ENCODE data around the gene PRMT5.
"Not testable (repeated sequence)": the region's sequence is repeated elsewhere in the genome, so short reads cannot be mapped to it uniquely, and the experiment has no call there.

The PRMT5 gene

DNA sequence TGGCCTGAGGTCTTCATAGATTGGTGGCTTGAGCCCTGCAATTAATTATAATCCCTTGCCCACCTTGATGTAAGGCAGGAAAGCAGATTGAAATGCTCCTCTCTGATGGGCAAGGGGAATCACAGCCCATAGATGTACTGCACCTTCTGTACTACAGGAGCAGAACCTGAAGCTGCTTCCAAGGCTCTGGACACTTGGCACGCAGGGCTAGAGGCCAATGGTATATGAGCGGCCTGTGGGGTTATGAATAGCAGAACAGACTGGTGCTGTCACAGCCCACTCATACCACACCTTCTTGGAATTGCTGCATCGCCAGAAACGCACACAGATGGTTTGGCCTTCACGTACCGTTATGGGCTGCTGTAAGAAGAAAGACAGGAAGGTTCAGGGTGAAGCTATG is 8.5 kb downstream of the PRMT5 start:
- TF ChIP-seq, protein P1, sequence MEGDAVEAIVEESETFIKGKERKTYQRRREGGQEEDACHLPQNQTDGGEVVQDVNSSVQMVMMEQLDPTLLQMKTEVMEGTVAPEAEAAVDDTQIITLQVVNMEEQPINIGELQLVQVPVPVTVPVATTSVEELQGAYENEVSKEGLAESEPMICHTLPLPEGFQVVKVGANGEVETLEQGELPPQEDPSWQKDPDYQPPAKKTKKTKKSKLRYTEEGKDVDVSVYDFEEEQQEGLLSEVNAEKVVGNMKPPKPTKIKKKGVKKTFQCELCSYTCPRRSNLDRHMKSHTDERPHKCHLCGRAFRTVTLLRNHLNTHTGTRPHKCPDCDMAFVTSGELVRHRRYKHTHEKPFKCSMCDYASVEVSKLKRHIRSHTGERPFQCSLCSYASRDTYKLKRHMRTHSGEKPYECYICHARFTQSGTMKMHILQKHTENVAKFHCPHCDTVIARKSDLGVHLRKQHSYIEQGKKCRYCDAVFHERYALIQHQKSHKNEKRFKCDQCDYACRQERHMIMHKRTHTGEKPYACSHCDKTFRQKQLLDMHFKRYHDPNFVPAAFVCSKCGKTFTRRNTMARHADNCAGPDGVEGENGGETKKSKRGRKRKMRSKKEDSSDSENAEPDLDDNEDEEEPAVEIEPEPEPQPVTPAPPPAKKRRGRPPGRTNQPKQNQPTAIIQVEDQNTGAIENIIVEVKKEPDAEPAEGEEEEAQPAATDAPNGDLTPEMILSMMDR (IDR thresholded peaks at IDR 0.05; ENCODE audit: low read depth, low read length) = no peak
- H3K4me3 ChIP-seq (replicated peaks in 1 of 2; ENCODE audit: low read depth in 2 of 2, low read length in 2 of 2) = no peak overlapping the region

GRCh38 chr14:22919601-22919921 is 9.6 kb downstream of the PRMT5 start:
- H3K4me3 ChIP-seq (replicated peaks in 1 of 2; ENCODE audit: low read depth in 2 of 2, low read length in 2 of 2) = peak overlapping the region; percentile 16 to 39

More for the DNA sequence above, 8.5 kb downstream of the PRMT5 start:
- DNase-seq (ENCODE audit: low read depth in 2 of 2) = no peak

DNA sequence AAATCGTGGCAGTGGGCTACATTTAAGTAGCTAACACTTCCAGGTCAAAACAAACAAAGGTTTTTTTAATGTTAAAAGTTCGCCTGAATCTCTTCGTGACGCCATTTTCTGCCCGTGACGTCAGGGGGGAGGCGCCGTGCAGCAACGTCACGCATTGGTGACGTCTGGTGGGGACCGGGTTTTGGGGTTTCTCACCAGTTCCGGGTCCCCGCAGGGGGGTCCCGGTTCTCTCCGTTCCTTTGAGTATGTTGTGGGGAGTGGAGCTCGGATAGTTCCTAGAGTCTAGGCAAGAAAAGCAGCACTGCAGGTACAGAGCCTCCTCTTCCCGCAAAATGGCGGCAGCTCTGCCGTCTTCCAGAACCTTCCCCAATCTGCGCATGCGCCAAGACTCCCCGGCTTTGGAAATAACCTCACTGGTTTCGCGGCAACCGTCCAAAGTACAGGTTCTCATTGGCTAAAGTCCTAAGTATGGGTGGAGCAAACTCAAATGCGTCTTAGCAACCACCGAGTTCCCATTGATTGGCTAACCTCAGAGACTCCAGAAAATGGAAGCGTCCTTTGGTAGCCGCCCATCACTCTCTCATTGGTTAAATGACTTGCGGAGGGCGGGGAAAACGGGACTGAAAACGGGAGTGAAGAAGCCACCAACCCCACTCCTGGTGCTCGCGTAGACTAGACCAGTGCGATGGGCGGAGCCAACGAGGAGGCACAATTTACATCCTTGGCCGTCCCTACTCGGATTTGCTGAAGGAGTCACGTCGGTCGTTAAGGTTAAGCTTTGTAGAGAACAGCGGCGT is 10.2 kb downstream of the PRMT5 start, which contains the start of gene RBM23:
Gene RBM23 (minus strand): TSS at position 346 of the 797 bp plus-strand sequence.
- H3K4me3 ChIP-seq (replicated peaks in 1 of 2; ENCODE audit: low read depth in 2 of 2, low read length in 2 of 2) = peak within 1 kb of the TSS; percentile 58 to 69
- TF ChIP-seq, protein P1 (IDR thresholded peaks at IDR 0.05; ENCODE audit: low read depth, low read length) = no peak
- peak; percentile 100 for DNase-seq (ENCODE audit: low read depth in 2 of 2)

More at GRCh38 chr14:22919601-22919921, 9.6 kb downstream of the PRMT5 start:
- no peak for DNase-seq (ENCODE audit: low read depth in 2 of 2)
- TF ChIP-seq, protein P1 (IDR thresholded peaks at IDR 0.05; ENCODE audit: low read depth, low read length) = no peak

- no peak overlapping the region for H3K4me3 ChIP-seq (replicated peaks in 1 of 2; ENCODE audit: low read depth in 2 of 2, low read length in 2 of 2)
- TF ChIP-seq, protein P1 (IDR thresholded peaks at IDR 0.05; ENCODE audit: low read depth, low read length) = no peak
- peak; percentile 55 to 62 for DNase-seq (ENCODE audit: low read depth in 2 of 2)
These were observed 13.2 kb downstream of the PRMT5 start for GRCh38 chr14:22915886-22916521.

DNA sequence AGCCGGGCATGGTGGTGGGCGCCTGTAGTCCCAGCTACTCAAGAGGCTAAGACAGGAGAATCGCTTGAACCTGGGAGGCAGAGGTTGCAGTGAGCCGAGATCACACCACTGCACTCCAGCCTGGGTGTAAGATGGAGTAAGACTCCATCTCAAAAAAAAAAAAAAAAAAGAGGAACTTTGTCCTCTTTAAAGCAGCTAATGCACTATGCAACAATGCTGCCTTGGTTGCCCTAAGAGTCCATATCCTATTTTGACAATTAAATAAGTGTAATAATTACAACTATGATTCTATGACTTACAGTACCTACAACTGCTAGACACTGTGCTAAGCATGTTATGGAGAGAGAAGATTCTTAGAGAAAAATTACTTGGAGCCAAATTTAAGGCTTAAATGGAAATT is 14.3 kb downstream of the PRMT5 start:
- H3K4me3 ChIP-seq (replicated peaks in 1 of 2; ENCODE audit: low read depth in 2 of 2, low read length in 2 of 2); DNase-seq (ENCODE audit: low read depth in 2 of 2): not testable (repeated sequence)

DNA sequence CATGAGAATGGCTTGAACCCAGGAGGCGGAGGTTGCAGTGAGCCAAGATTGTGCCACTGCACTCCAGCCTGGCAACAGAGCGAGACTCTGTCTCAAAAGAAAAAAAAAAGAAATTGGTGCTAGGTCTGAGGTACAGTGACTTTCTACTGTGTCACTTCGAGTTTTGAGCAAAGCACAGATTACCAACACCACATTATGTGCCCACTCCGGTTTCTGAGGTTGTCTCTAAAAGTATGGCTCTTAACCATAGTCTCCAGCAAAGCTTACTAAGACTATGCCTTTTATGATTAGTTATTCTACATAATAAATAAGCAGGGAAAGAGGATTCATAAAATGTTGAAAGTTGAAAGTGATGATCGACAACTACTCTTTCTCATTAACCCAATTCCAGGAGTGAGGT is 18.3 kb downstream of the PRMT5 start:
- no peak overlapping the region for H3K4me3 ChIP-seq (replicated peaks in 1 of 2; ENCODE audit: low read depth in 2 of 2, low read length in 2 of 2)

DNA sequence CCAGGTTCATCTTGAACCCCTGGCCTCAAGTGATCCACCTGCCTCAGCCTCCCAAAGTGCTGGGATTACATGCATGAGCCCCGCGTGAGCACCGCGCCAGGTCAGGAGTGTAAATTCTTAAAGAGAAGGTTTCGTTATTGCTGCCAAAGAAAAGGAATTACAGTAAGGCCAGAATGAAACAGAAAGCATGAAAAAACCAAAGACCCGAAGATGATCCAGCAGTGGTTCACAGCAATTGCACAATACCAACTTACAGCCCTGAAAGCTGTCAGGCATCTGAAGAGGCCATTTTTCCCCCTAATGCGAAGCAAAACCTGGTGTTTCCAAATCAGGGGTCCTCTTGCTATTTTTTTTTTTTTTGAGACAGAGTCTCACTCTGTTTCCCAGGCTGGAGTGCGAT is 20.6 kb downstream of the PRMT5 start:
- no peak overlapping the region for H3K4me3 ChIP-seq (replicated peaks in 1 of 2; ENCODE audit: low read depth in 2 of 2, low read length in 2 of 2)
- DNase-seq (ENCODE audit: low read depth in 2 of 2) = peak in 1 of 2 donors; percentile 34
- TF ChIP-seq, protein P1 (IDR thresholded peaks at IDR 0.05; ENCODE audit: low read depth, low read length) = no peak

More for the DNA sequence above, 18.3 kb downstream of the PRMT5 start:
- no peak for DNase-seq (ENCODE audit: low read depth in 2 of 2)
- TF ChIP-seq, protein P1 (IDR thresholded peaks at IDR 0.05; ENCODE audit: low read depth, low read length) = no peak

Data from cardiac fibroblast (primary cell).